SU-DHL-6 (cell line): ENCODE results near the gene FIGNL2.

ENCODE experiments used
- H2AFZ ChIP-seq: fragments of 200-600 bp; sonication (generic); 2 replicates; pipeline ENCODE4 v1.6.1; 2014; ENCODE audit warnings: low read depth, mild to moderate bottlenecking, moderate library complexity, mixed read lengths, antibody characterized with exemption, low read length; ENCODE audit not compliant: severe bottlenecking
- H3F3A ChIP-seq: fragments of 200-600 bp; shearing (Covaris generic); 2 replicates; pipeline ENCODE4 v1.6.0; 2016; ENCODE audit warnings: antibody characterized with exemption, mild to moderate bottlenecking; ENCODE audit not compliant: insufficient read depth
- H3K27ac ChIP-seq: fragments of 200-600 bp; sonication (generic); 2 replicates; pipeline ENCODE4 v1.5.1; 2016; ENCODE audit warnings: low read depth, mild to moderate bottlenecking, low read length, moderate library complexity, mixed read lengths
- H3K27me3 ChIP-seq: fragments of 200-600 bp; sonication (generic), shearing (Covaris generic); 2 replicates; pipeline ENCODE4 v1.6.0; 2014; ENCODE audit warnings: mild to moderate bottlenecking, low read length
- H3K36me3 ChIP-seq: fragments of 200-600 bp; sonication (generic); 2 replicates; pipeline ENCODE4 v1.6.1; 2014; ENCODE audit warnings: mild to moderate bottlenecking, low read length, mixed read lengths
- H3K4me2 ChIP-seq: fragments of 300-600, 200-600 bp; shearing (Covaris generic), sonication (generic); 2 replicates; pipeline ENCODE4 v1.6.0; 2014; ENCODE audit warnings: low read length, low read depth, mild to moderate bottlenecking; ENCODE audit not compliant: poor library complexity, severe bottlenecking
- H3K4me3 ChIP-seq: fragments of 200-600 bp; sonication (generic); 2 replicates; pipeline ENCODE4 v1.5.1; 2014; ENCODE audit warnings: antibody characterized with exemption, low read length, mild to moderate bottlenecking, mixed read lengths; ENCODE audit not compliant: insufficient read depth, poor library complexity, severe bottlenecking
- H3K79me2 ChIP-seq: fragments of 200-600 bp; sonication (generic); 2 replicates; pipeline ENCODE4 v1.6.1; 2014; ENCODE audit warnings: mild to moderate bottlenecking, low read length, moderate library complexity; ENCODE audit not compliant: insufficient read depth
- H3K9ac ChIP-seq: fragments of 200-600 bp; sonication (generic); 2 replicates; pipeline ENCODE4 v1.7.0; 2014; ENCODE audit warnings: mild to moderate bottlenecking, low read length
- H3K9me2 ChIP-seq: fragments of 200-600 bp; sonication (generic); replicated peaks from 2 replicates; pipeline ENCODE4 v1.6.1; 2014; ENCODE audit warnings: low read length; ENCODE audit not compliant: insufficient read depth
- H3K9me3 ChIP-seq: fragments of 200-600 bp; sonication (generic); 2 replicates; pipeline ENCODE4 v1.6.1; 2014; ENCODE audit warnings: low read length, mixed read lengths; ENCODE audit not compliant: insufficient read depth
- H4K20me1 ChIP-seq: fragments of 200-600 bp; sonication (generic); 2 replicates; pipeline ENCODE4 v1.6.1; 2014; ENCODE audit warnings: low read depth, mild to moderate bottlenecking, antibody characterized with exemption, low read length, moderate library complexity, mixed read lengths
- EZH2phosphoT487 ChIP-seq: fragments of 200-600 bp; sonication (generic), shearing (Covaris generic); conservative IDR thresholded peaks from 2 replicates; pipeline ENCODE4 v1.6.1; 2018; ENCODE audit warnings: mild to moderate bottlenecking, antibody characterized with exemption, low read length, moderate library complexity, mixed read lengths
- TF ChIP-seq, protein P1 (sequence below): fragments of 200-600 bp; sonication (generic); IDR thresholded peaks from one replicate; pipeline ENCODE4 v1.5.1; 2017; ENCODE audit warnings: antibody characterized with exemption, mild to moderate bottlenecking, low read length, moderate library complexity; ENCODE audit not compliant: insufficient read depth, poor library complexity, severe bottlenecking

FIGNL2 gene

DNA sequence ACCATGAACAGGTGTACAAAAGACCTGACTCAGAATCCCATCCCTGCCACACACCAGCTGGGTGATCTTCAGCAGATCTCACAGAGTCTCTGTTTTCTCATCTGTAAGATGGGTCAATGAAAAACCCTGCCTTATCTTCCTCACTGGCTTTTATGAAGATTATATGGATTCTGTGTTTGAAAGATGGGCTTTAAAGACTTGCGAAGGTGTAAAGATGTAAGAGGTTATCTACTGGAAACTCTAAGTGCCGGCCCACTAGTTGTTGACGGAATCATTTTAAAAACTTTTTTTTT is 24.1 kb upstream of the FIGNL2 start:
- TF ChIP-seq EZH2phosphoT487, result no peak
- TF ChIP-seq, protein P1, sequence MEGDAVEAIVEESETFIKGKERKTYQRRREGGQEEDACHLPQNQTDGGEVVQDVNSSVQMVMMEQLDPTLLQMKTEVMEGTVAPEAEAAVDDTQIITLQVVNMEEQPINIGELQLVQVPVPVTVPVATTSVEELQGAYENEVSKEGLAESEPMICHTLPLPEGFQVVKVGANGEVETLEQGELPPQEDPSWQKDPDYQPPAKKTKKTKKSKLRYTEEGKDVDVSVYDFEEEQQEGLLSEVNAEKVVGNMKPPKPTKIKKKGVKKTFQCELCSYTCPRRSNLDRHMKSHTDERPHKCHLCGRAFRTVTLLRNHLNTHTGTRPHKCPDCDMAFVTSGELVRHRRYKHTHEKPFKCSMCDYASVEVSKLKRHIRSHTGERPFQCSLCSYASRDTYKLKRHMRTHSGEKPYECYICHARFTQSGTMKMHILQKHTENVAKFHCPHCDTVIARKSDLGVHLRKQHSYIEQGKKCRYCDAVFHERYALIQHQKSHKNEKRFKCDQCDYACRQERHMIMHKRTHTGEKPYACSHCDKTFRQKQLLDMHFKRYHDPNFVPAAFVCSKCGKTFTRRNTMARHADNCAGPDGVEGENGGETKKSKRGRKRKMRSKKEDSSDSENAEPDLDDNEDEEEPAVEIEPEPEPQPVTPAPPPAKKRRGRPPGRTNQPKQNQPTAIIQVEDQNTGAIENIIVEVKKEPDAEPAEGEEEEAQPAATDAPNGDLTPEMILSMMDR, result no peak
- Histone ChIP-seq H3F3A (no peaks in the 10 kb centered on the region), H4K20me1 (no peaks in the 10 kb centered on the region), H3K9me2 (no peaks in the 10 kb centered on the region), H3K9me3 (no peaks in the 10 kb centered on the region), H3K27ac (no peak overlapping the region), H3K27me3 (no peaks in the 10 kb centered on the region), H3K4me3 (no peak overlapping the region), H3K79me2 (no peaks in the 10 kb centered on the region), H3K4me2 (no peak overlapping the region), H3K36me3 (no peaks in the 10 kb centered on the region), H3K9ac (no peak overlapping the region), H2AFZ (no peak overlapping the region)

DNA sequence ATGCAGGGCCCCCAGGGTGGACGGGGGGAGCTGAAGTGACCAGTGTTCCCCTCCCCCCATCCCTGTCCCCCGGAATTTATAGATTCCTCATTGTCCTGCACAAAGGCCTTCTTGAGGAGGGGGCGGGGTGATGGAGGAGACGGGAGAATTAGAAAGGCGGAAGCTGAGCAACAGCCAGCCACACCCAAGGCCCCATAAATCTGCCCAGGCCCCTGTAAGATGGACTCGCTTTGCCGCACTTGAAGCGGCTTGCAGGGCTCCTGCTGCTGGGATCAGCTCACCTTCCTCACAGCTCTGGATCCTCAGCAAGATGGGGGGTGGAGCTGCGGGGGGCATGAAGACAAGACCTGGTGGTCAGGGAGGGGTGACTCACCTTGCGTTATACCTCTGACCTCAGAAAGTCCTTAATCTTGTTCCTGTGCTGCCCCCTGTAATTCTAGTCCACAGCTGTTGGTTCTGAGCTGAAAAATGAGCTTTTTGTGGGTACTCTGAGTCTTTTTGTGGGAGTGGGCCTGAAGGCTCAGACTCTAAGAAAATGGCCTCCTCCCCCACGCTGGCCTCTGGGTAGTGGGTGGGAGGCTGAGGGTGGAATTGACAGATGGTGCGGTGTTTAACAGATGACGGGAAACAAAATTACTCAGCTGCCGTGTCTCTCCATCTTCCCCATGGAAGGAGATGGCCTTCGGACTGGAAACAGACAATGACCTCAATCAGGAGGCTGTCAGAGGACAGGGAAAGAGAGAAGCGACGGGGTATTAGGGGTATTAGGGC is 23.6 kb upstream of the FIGNL2 start:
- no peaks in the 10 kb centered on the region for H3K36me3 ChIP-seq
- no peak overlapping the region for H3K4me3 ChIP-seq
- no peak overlapping the region for H3K4me2 ChIP-seq
- H3K9me3 ChIP-seq, result no peaks in the 10 kb centered on the region
- H3K79me2 ChIP-seq, result no peaks in the 10 kb centered on the region
- no peak overlapping the region for H3K9ac ChIP-seq
- no peaks in the 10 kb centered on the region for H4K20me1 ChIP-seq
- H3K9me2 ChIP-seq, result no peaks in the 10 kb centered on the region
- no peaks in the 10 kb centered on the region for H3K27me3 ChIP-seq
- H2AFZ ChIP-seq, result no peak overlapping the region
- no peak overlapping the region for H3K27ac ChIP-seq
- TF ChIP-seq, protein P1, result no peak
- TF ChIP-seq EZH2phosphoT487, result no peak
- H3F3A ChIP-seq, result no peaks in the 10 kb centered on the region

- no peak overlapping the region for H3K27ac ChIP-seq
- no peak overlapping the region for H3K4me2 ChIP-seq
- H3K36me3 ChIP-seq, result no peaks in the 10 kb centered on the region
- H3K9me3 ChIP-seq, result no peaks in the 10 kb centered on the region
- no peak overlapping the region for H3K4me3 ChIP-seq
- no peak overlapping the region for H3K9ac ChIP-seq
- H3K79me2 ChIP-seq, result no peaks in the 10 kb centered on the region
- no peaks in the 10 kb centered on the region for H3F3A ChIP-seq
- no peaks in the 10 kb centered on the region for H4K20me1 ChIP-seq
- no peak overlapping the region for H2AFZ ChIP-seq
- no peaks in the 10 kb centered on the region for H3K27me3 ChIP-seq
- TF ChIP-seq, protein P1, result no peak
- TF ChIP-seq EZH2phosphoT487, result no peak
- no peaks in the 10 kb centered on the region for H3K9me2 ChIP-seq
Observed at GRCh38 chr12:51871126-51871525, 22.6 kb upstream of the FIGNL2 start.
